GM13976 (cell line): ENCODE results near the gene FLNC.

ENCODE experiments used
- DNase-seq: peaks from one replicate; pipeline ENCODE4 v3.0.0; 2012; ENCODE audit warnings: low spot score
- in situ Hi-C: fragments of 300-500 bp; cut with MboI; formaldehyde crosslinking; loops from one replicate; pipeline ENCODE4 v1.12.0; 2022; ENCODE audit warnings: low sequenced_read_pairs, mixed read lengths, inconsistent platforms; ENCODE audit not compliant: unreplicated experiment
- TF ChIP-seq, protein P1 (sequence below): IDR thresholded peaks from 2 replicates; pipeline ENCODE4 v1.5.1; 2012; ENCODE audit warnings: borderline replicate concordance, mild to moderate bottlenecking; ENCODE audit not compliant: insufficient read depth; ENCODE audit errors: extremely low read depth, missing control alignments, control extremely low read depth

Gene FLNC

DNA sequence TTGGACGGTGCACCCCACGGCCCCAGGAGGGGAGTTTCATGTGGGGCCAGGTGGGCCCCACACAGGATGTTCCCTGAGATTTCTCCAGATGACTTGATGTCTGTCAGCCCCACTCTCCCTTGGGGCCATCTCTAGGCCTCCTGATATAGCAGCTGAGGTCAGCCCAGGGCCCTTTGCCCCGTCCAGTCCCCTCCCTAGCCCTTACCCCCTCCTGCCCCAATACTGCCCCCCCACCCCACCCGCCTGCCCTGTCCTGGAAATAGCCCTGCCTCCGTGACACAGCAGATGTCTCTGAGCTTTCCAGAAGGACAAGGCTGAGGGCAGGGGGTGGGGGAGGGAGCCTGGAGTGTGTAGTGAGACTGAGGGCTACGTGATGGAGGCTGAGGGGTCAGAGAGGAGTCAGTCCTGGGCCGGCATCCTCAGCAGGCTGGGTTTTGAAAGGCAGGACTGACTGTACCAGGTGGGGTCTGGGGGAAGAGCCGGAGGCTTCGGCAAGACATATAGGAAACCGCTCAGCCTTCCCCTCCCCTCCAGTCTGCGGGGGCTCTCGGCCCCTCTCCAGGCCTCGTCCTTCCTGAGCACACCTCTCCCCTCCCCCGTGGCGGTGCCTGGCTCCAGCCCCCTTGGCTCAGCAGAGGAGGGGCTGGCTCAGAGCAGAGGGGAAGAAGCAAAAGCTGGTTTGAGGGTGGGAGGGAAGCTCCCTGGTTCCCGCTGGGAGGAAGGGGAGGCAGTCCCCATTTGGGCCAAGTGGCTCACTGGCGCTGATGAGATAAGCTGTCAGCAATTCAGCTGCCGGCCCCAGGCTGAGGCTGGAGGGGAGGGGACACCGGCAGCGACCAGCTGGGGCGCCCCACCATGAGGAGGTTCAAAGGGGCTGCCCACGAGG is 2.0 kb downstream of the FLNC start:
- in situ Hi-C loops, result no loop called here
- peak; percentile 60 for DNase-seq
- TF ChIP-seq, protein P1, sequence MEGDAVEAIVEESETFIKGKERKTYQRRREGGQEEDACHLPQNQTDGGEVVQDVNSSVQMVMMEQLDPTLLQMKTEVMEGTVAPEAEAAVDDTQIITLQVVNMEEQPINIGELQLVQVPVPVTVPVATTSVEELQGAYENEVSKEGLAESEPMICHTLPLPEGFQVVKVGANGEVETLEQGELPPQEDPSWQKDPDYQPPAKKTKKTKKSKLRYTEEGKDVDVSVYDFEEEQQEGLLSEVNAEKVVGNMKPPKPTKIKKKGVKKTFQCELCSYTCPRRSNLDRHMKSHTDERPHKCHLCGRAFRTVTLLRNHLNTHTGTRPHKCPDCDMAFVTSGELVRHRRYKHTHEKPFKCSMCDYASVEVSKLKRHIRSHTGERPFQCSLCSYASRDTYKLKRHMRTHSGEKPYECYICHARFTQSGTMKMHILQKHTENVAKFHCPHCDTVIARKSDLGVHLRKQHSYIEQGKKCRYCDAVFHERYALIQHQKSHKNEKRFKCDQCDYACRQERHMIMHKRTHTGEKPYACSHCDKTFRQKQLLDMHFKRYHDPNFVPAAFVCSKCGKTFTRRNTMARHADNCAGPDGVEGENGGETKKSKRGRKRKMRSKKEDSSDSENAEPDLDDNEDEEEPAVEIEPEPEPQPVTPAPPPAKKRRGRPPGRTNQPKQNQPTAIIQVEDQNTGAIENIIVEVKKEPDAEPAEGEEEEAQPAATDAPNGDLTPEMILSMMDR, result no peak

DNA sequence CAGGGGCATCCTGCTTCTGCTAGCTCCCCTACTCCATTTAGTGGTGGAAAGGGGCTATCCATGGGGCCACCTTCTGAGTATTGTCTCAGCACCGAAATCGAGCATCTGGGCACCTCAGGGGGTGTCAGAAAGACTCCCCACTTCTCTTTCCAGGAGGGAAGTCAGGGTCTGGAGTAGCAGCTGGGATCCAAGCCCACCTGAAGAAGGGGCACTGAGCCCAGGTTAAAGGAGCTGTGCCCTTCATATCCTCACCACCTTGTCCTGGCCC is 2.6 kb downstream of the FLNC start:
- TF ChIP-seq, protein P1, result no peak
- peak; percentile 31 for DNase-seq
- in situ Hi-C loops, result no loop called here

DNA sequence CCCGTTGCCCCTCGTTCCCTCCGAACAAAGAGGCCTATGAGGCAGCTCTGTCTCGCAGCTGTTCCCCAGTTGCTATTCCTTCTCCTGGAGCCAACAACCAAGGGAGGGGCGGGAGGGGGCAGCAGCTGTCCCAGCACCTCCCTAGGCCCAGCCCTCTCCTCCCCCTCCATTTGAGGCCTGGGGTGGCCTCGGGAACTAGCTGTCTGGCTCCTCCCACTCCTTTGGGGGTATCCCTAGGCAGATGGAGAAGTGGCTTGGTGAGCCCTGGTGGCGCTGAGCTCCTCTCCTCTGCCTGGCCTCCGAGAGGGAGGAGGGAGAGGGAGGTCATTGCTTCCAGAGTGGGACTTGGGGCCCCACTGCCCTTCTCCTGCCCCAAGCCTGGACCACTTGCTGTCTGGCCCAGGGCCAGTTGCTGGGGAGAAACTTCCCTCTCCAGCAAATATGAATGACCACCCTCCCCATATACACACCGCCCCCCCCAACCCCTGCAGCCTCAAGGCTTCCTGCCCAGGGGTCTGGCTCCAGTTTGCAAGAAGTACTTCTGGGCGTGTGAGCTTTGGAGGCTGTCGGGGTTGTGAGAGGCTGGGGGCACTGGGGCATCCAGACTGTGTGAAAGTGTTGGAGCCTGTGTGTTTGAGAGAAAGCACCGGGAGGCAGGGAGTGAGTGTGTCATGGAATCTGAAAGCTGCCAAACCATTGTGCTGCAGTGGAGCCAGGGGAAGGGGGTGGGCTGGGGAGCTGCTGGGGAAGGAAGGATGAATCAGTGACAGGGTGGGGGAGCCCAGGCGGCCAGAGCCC is 3.1 kb downstream of the FLNC start:
- TF ChIP-seq, protein P1, result no peak
- peak; percentile 39 for DNase-seq
- in situ Hi-C loops, result no loop called here

DNA sequence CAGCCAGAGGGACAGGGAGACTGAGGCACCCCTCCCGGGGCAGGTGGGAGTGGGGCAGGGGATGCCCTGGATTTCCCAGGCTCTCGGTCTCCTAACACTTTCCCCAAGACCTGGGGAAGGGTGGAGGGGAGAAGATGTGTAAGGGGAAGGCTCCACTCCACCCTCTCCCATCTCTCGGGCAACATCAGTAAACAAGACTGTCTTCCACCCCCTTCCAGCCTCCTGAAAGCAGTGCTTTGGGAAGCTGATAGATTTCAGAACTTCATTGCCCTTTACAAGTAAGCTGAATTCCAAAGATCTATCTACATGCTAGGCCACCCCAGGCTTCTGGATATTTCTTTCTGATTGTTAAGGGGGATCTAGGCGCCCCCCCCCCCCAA is 3.7 kb downstream of the FLNC start:
- DNase-seq, result no peak
- in situ Hi-C loops, result no loop called here
- TF ChIP-seq, protein P1, result no peak

DNA sequence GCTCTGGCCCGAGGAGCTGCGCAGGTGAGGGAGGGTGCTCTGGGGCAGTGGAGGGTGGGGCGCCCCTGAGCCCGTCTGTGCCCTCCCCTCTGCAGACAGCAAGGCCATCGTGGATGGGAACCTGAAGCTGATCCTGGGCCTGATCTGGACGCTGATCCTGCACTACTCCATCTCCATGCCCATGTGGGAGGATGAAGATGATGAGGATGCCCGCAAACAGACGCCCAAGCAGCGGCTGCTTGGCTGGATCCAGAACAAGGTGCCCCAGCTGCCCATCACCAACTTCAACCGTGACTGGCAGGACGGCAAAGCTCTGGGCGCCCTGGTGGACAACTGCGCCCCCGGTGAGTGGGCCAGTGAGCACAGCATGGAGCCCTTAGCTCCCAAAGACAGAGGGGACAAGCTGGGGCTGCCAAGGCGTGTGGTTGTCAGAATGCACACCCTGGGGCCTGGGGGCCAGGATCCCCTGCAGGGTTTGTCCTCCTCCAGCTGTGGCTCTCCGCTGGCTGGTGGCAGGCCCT is 5.1 kb downstream of the FLNC start:
- no peak for DNase-seq
- in situ Hi-C loops, result no loop called here
- TF ChIP-seq, protein P1, result no peak

DNA sequence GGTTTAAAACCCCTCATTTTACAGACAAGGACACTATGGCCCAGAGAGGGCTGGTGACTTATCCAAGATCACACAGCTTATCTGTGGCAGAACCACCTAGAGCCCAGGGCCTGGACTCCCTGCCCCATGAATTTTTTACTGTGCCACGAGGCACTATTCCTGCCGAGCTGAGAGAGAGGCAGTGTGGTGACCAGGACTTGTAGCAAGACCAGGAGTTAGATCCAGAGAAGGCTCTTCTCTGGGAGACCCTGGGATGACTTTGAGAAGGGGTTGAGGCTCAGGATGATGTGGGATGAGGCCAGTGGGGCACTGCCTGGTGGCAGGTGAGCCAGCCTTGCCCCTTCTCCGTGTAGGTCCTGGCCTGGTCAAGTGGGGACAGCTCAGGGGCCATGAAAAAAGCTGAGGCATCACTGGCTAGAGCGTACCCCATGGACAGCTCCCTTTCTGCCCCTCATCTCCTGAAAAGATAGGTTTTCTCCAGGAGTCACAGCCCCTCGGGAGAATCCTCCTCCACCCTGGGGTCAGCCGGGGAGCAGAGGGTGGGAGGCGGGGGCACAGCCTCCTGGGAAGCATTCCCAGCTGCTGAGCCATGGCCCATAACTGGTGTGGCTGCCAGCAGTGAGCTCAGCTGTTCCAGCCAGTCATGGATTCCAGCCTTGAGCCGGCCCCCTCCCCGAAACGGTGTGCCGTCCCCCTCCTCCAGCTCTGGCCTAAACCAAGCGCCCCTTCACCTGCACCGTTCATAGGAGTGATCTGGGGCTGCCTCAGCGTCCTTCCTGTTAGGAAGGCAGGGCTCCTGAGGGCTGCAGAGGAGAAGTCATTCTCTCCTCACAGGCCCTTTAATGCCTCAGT is 5.8 kb downstream of the FLNC start:
- DNase-seq, result peak; percentile 25
- in situ Hi-C loops, result no loop called here
- TF ChIP-seq, protein P1, result no peak
